NCI-H187 treated with DMSO at 0.1 percent for 48 hours (cell line): Measurements from ENCODE around the gene STX4.

Experiments used
- DNase-seq: peaks from one replicate; lab custom pipeline; 2025; lab: John Stamatoyannopoulos, UW

STX4 gene

GRCh38 chr16:31020536-31020935 is 12.8 kb upstream of the STX4 start:
- DNase-seq, result no peak

- no peak for DNase-seq
Observed at GRCh38 chr16:31022544-31023251, 10.7 kb upstream of the STX4 start.

GRCh38 chr16:31023252-31023602 is 10.1 kb upstream of the STX4 start:
- no peak for DNase-seq

GRCh38 chr16:31023627-31024226 is 9.6 kb upstream of the STX4 start:
- no peak for DNase-seq

GRCh38 chr16:31025339-31025738 is 8.0 kb upstream of the STX4 start:
- no peak for DNase-seq

GRCh38 chr16:31029272-31029671 is 4.1 kb upstream of the STX4 start:
- DNase-seq, result no peak

GRCh38 chr16:31031276-31031675 is 2.1 kb upstream of the STX4 start:
- DNase-seq, result no peak

- DNase-seq, result no peak
Observed at GRCh38 chr16:31033709-31034492, 543 bp downstream of the STX4 start.

- no peak for DNase-seq
Observed at GRCh38 chr16:31036691-31037090, 3.3 kb downstream of the STX4 start.

GRCh38 chr16:31038993-31039392 is 5.6 kb downstream of the STX4 start:
- DNase-seq, result no peak

GRCh38 chr16:31042866-31043265 is 9.5 kb downstream of the STX4 start:
- no peak for DNase-seq

- no peak for DNase-seq
Observed at GRCh38 chr16:31043352-31043751, 10.0 kb downstream of the STX4 start.

- no peak for DNase-seq
Observed at GRCh38 chr16:31043898-31044481, 10.6 kb downstream of the STX4 start.

GRCh38 chr16:31050280-31051030 is 17.1 kb downstream of the STX4 start:
- DNase-seq, result no peak

GRCh38 chr16:31052114-31052513 is 18.8 kb downstream of the STX4 start:
- no peak for DNase-seq

- no peak for DNase-seq
Observed at GRCh38 chr16:31055613-31056012, 22.3 kb downstream of the STX4 start.

GRCh38 chr16:31061126-31061812 is 27.9 kb downstream of the STX4 start:
- DNase-seq, result no peak

- no peak for DNase-seq
Observed at GRCh38 chr16:31061813-31062440, 28.6 kb downstream of the STX4 start.

GRCh38 chr16:31063495-31063842 is 30.1 kb downstream of the STX4 start:
- DNase-seq, result no peak

GRCh38 chr16:31063843-31064611 is 30.7 kb downstream of the STX4 start:
- no peak for DNase-seq
